ENCODE results near the gene RNGTT. TPM values are rescaled to one million over a fixed set of nuclear protein-coding genes. Genes with fewer than 3 reads are reported as not detected.
A peak's percentile ranks its signal among the peaks of the same experiment; 100 is the strongest.

The RNGTT gene
- total RNA-seq, 1 donor from 2014 or later: 16.5 TPM

- no peak overlapping the region for H3K4me3 Mint-ChIP-seq (ENCODE audit: low read depth)
- peaks cover 2% of the 10 kb centered on the region for H3K36me3 Mint-ChIP-seq (ENCODE audit: insufficient read depth)
- H3K9me3 Mint-ChIP-seq (ENCODE audit: low read depth): peaks cover 5% of the 10 kb centered on the region
- TF ChIP-seq CTCF (IDR thresholded peaks at IDR 0.05; ENCODE audit: unreplicated experiment): no peak
- DNase-seq (ENCODE audit: low spot score, unreplicated experiment): no peak
- H3K4me1 Mint-ChIP-seq (ENCODE audit: low read depth): peaks cover 8% of the 10 kb centered on the region
- H3K27ac Mint-ChIP-seq: no peak overlapping the region
- H3K27me3 Mint-ChIP-seq: no peaks in the 10 kb centered on the region
Measured at GRCh38 chr6:88709819-88710246, 253.6 kb downstream of the RNGTT start.

- no peaks in the 10 kb centered on the region for H3K27me3 Mint-ChIP-seq
- peaks cover 3% of the 10 kb centered on the region for H3K36me3 Mint-ChIP-seq (ENCODE audit: insufficient read depth)
- TF ChIP-seq CTCF (IDR thresholded peaks at IDR 0.05; ENCODE audit: unreplicated experiment): no peak
- peak overlapping the region; percentile 88 for H3K27ac Mint-ChIP-seq
- DNase-seq (ENCODE audit: low spot score, unreplicated experiment): no peak
- peaks cover 8% of the 10 kb centered on the region for H3K4me1 Mint-ChIP-seq (ENCODE audit: low read depth)
- peaks cover under 1% of the 10 kb centered on the region for H3K9me3 Mint-ChIP-seq (ENCODE audit: low read depth)
- H3K4me3 Mint-ChIP-seq (ENCODE audit: low read depth): no peak overlapping the region
Measured at GRCh38 chr6:88708197-88708744, 255.1 kb downstream of the RNGTT start.

- Mint-ChIP-seq H3K27me3 (no peaks in the 10 kb centered on the region), H3K9me3 (ENCODE audit: low read depth) (peaks cover 6% of the 10 kb centered on the region), H3K4me1 (ENCODE audit: low read depth) (peaks cover 8% of the 10 kb centered on the region), H3K36me3 (ENCODE audit: insufficient read depth) (peaks cover 7% of the 10 kb centered on the region), H3K27ac (no peak overlapping the region), H3K4me3 (ENCODE audit: low read depth) (no peak overlapping the region)
- DNase-seq (ENCODE audit: low spot score, unreplicated experiment): no peak
- TF ChIP-seq CTCF (IDR thresholded peaks at IDR 0.05; ENCODE audit: unreplicated experiment): no peak
Measured at GRCh38 chr6:88705601-88706000, 257.8 kb downstream of the RNGTT start.

GRCh38 chr6:88704980-88705379 lies 258.4 kb downstream of the RNGTT start:
- TF ChIP-seq CTCF (IDR thresholded peaks at IDR 0.05; ENCODE audit: unreplicated experiment): no peak
- Mint-ChIP-seq H3K4me1 (ENCODE audit: low read depth) (peaks cover 3% of the 10 kb centered on the region), H3K9me3 (ENCODE audit: low read depth) (peaks cover 6% of the 10 kb centered on the region), H3K36me3 (ENCODE audit: insufficient read depth) (peaks cover 7% of the 10 kb centered on the region), H3K4me3 (ENCODE audit: low read depth) (no peak overlapping the region), H3K27ac (no peak overlapping the region), H3K27me3 (no peaks in the 10 kb centered on the region)
- no peak for DNase-seq (ENCODE audit: low spot score, unreplicated experiment)

GRCh38 chr6:88702956-88703556 lies 260.4 kb downstream of the RNGTT start:
- no peaks in the 10 kb centered on the region for H3K27me3 Mint-ChIP-seq
- no peak for TF ChIP-seq CTCF (IDR thresholded peaks at IDR 0.05; ENCODE audit: unreplicated experiment)
- peaks cover 7% of the 10 kb centered on the region for H3K36me3 Mint-ChIP-seq (ENCODE audit: insufficient read depth)
- peaks cover 6% of the 10 kb centered on the region for H3K9me3 Mint-ChIP-seq (ENCODE audit: low read depth)
- no peak overlapping the region for H3K27ac Mint-ChIP-seq
- H3K4me1 Mint-ChIP-seq (ENCODE audit: low read depth): no peaks in the 10 kb centered on the region
- no peak overlapping the region for H3K4me3 Mint-ChIP-seq (ENCODE audit: low read depth)
- no peak for DNase-seq (ENCODE audit: low spot score, unreplicated experiment)
